IMR-90 (cell line): ENCODE results near the gene HTATSF1. TPM values are rescaled to one million over a fixed set of nuclear protein-coding genes. Genes with fewer than 3 reads are reported as not detected.

Source experiments
- ATAC-seq: fragments of 200-7000 bp; cut with Tn5 transposase; 2 replicates; pipeline ENCODE4 v1.9.1; 2020; ENCODE audit warnings: low read depth, mild to moderate bottlenecking, moderate library complexity
- BruUV-seq: library from RNA; stranded (reverse); fragments of 400-500 nt; replicated peaks from 2 replicates; lab custom pipeline; 2021; lab: Mats Ljungman, UMichigan
- CTCF ChIA-PET: fragments of 300-600 bp; formaldehyde crosslinking; extraction: SDS; loops from one replicate; lab custom pipeline; 2021; ENCODE audit warnings: antibody characterized with exemption; lab: Yijun Ruan, JAX
- POLR2A ChIA-PET: fragments of 300-600 bp; sonication (Branson Sonifier 250); formaldehyde crosslinking; loops from one replicate; lab custom pipeline; 2022; ENCODE audit warnings: antibody characterized with exemption; ENCODE audit not compliant: unreplicated experiment; lab: Charles Lee
- DNase-seq: peaks from one replicate; pipeline ENCODE4 v3.0.0; 2013
- H2AFZ ChIP-seq: replicated peaks from 2 replicates; pipeline ENCODE3; 2013; ENCODE audit warnings: low read length, mild to moderate bottlenecking; ENCODE audit not compliant: poor library complexity
- H2AK5ac ChIP-seq: 2 replicates; pipeline ENCODE4 v1.6.1; 2013; ENCODE audit warnings: low read depth, low read length, inconsistent platforms
- H2AK9ac ChIP-seq: replicated peaks from 2 replicates; pipeline ENCODE3; 2013; ENCODE audit warnings: mild to moderate bottlenecking, low read depth, low read length, moderate library complexity; ENCODE audit not compliant: poor library complexity
- H2BK120ac ChIP-seq: 2 replicates; pipeline ENCODE4 v1.6.1; 2013; ENCODE audit warnings: low read depth, low read length, inconsistent platforms
- H2BK15ac ChIP-seq: 3 replicates; pipeline ENCODE4 v1.6.1; 2013; ENCODE audit warnings: low read depth, low read length, inconsistent platforms
- H2BK20ac ChIP-seq: 2 replicates; pipeline ENCODE4 v1.6.1; 2013; ENCODE audit warnings: low read depth, mild to moderate bottlenecking, inconsistent platforms, low read length, moderate library complexity
- H2BK5ac ChIP-seq: 2 replicates; pipeline ENCODE4 v1.6.1; 2013; ENCODE audit warnings: mild to moderate bottlenecking, low read depth, low read length, inconsistent platforms; ENCODE audit not compliant: poor library complexity, severe bottlenecking
- H3K14ac ChIP-seq: replicated peaks from 2 replicates; pipeline ENCODE4 v1.6.1; 2013; ENCODE audit warnings: low read depth, low read length, inconsistent platforms
- H3K18ac ChIP-seq: 2 replicates; pipeline ENCODE4 v1.6.1; 2013; ENCODE audit warnings: low read depth, low read length, control low read depth
- H3K23ac ChIP-seq: 2 replicates; pipeline ENCODE4 v1.6.1; 2013; ENCODE audit warnings: low read depth, low read length, inconsistent platforms
- H3K27ac ChIP-seq: 2 replicates; pipeline ENCODE4 v1.5.1; 2013; ENCODE audit warnings: mild to moderate bottlenecking, control low read depth, low read length; ENCODE audit not compliant: insufficient read depth
- H3K27me3 ChIP-seq: 2 replicates; pipeline ENCODE4 v1.6.1; 2013; ENCODE audit warnings: low read length; ENCODE audit not compliant: control insufficient read depth, insufficient read depth
- H3K36me3 ChIP-seq: 2 replicates; pipeline ENCODE4 v1.6.1; 2013; ENCODE audit warnings: low read length, mixed read lengths; ENCODE audit not compliant: control insufficient read depth, insufficient read depth
- H3K4ac ChIP-seq: 2 replicates; pipeline ENCODE4 v1.6.1; 2013; ENCODE audit warnings: low read depth, low read length, inconsistent platforms
- H3K4me1 ChIP-seq: 2 replicates; pipeline ENCODE4 v1.6.1; 2013; ENCODE audit warnings: low read length, mixed read lengths; ENCODE audit not compliant: control insufficient read depth, insufficient read depth
- H3K4me2 ChIP-seq: 2 replicates; pipeline ENCODE4 v1.6.1; 2013; ENCODE audit warnings: low read depth, mild to moderate bottlenecking, control low read depth, low read length, moderate library complexity
- H3K4me3 ChIP-seq: 2 replicates; pipeline ENCODE4 v1.5.1; 2013; ENCODE audit warnings: low read depth, mild to moderate bottlenecking, control low read depth, low read length, moderate library complexity; ENCODE audit not compliant: insufficient read depth
- H3K56ac ChIP-seq: 2 replicates; pipeline ENCODE4 v1.6.1; 2013; ENCODE audit warnings: low read length, inconsistent platforms; ENCODE audit not compliant: insufficient read depth; ENCODE audit errors: extremely low read depth
- H3K79me1 ChIP-seq, 2 experiments: 2 replicates each; pipeline ENCODE4 v1.6.1; 2013; ENCODE audit warnings: low read length in 2 of 2, inconsistent platforms in 1 of 2, low read depth in 1 of 2
- H3K9ac ChIP-seq: 2 replicates; pipeline ENCODE4 v1.6.1; 2013; ENCODE audit warnings: low read depth, low read length, control low read depth
- H3K9me1 ChIP-seq: 2 replicates; pipeline ENCODE4 v1.6.1; 2013; ENCODE audit warnings: low read length, inconsistent platforms; ENCODE audit not compliant: insufficient read depth
- H3K9me3 ChIP-seq: 2 replicates; pipeline ENCODE4 v1.6.1; 2013; ENCODE audit warnings: low read length; ENCODE audit not compliant: control insufficient read depth, insufficient read depth
- H4K20me1 ChIP-seq: 2 replicates; pipeline ENCODE4 v1.6.1; 2013; ENCODE audit warnings: low read length, inconsistent platforms; ENCODE audit not compliant: insufficient read depth
- H4K5ac ChIP-seq: 2 replicates; pipeline ENCODE4 v1.6.1; 2013; ENCODE audit warnings: mild to moderate bottlenecking, low read depth, low read length, control low read depth
- H4K8ac ChIP-seq, 2 experiments: 2 replicates each; pipeline ENCODE4 v1.6.1; 2013; ENCODE audit warnings: low read depth in 2 of 2, low read length in 2 of 2, control low read depth in 1 of 2, inconsistent platforms in 1 of 2
- H4K91ac ChIP-seq: 2 replicates; pipeline ENCODE4 v1.6.1; 2013; ENCODE audit warnings: low read depth, low read length, inconsistent platforms; ENCODE audit not compliant: insufficient read depth
- MXI1 ChIP-seq: IDR thresholded peaks from 2 replicates; pipeline ENCODE4 v1.6.1; 2012; ENCODE audit warnings: low read depth, mild to moderate bottlenecking, low read length, moderate library complexity, borderline replicate concordance
- WGBS, 2 experiments: methylation state at CpG; one replicate each; pipeline versions ENCODE4 v1.1.5 to v1.1.7; 2013; ENCODE audit warnings: missing lambda C conversion rate in 2 of 2; ENCODE audit not compliant: insufficient read length in 1 of 2; ENCODE audit errors: extremely low coverage in 2 of 2; 5-methylcytosine and 5-hydroxymethylcytosine counted together
- dilution Hi-C: fragments of 300-500 bp; cut with HindIII; formaldehyde crosslinking; loops from one replicate; pipeline ENCODE4 v1.14.3; 2018; ENCODE audit warnings: low sequenced_read_pairs; ENCODE audit not compliant: unreplicated experiment
- in situ Hi-C: fragments of 300-500 bp; cut with MboI; formaldehyde crosslinking; loops from 3 replicates; pipeline ENCODE4 v1.14.3; 2019; ENCODE audit warnings: low sequenced_read_pairs, inconsistent platforms, mixed read lengths
- intact Hi-C: fragments of 100-400 bp; cut with micrococcal nuclease; formaldehyde crosslinking; loops from 2 replicates; pipeline ENCODE4 v1.10.0; 2022
- polyA plus RNA-seq, 3 experiments: library from polyadenylated mRNA; depleted of rRNA; stranded (reverse); fragments of >200 nt; gene quantifications; 2 replicates each; pipeline ENCODE4 v1.2.3, GENCODE V29; 2012; ENCODE audit warnings: low replicate concordance in 1 of 3
- total RNA-seq: library from RNA; depleted of rRNA; stranded (reverse); fragments of >200 nt; gene quantifications from 2 replicates; pipeline ENCODE4 v1.2.3, GENCODE V29; 2012

Gene HTATSF1
- total and polyA plus RNA-seq, 2 of the 4 experiments (the other 2 are of a cell fraction): 6.8 to 19.0 TPM

- dilution Hi-C loops: no loop called here
- Histone ChIP-seq H2BK5ac (no peak overlapping the region), H2AK5ac (no peak overlapping the region), H3K27ac (no peak overlapping the region), H3K36me3 (no peaks in the 10 kb centered on the region), H4K20me1 (no peaks in the 10 kb centered on the region), H3K9ac (no peak overlapping the region), H3K4me1 (no peaks in the 10 kb centered on the region), H3K56ac (no peak overlapping the region), H2BK120ac (no peak overlapping the region), H3K4me2 (no peak overlapping the region), H2BK15ac (no peak overlapping the region), H3K4ac (no peak overlapping the region), H4K91ac (no peak overlapping the region), H3K4me3 (no peak overlapping the region), H2AK9ac (no peak overlapping the region), H2AFZ (no peak overlapping the region), H3K9me3 (no peaks in the 10 kb centered on the region), H3K27me3 (peaks cover 9% of the 10 kb centered on the region; the same call in 1 of the 2 replicates), H3K23ac (no peak overlapping the region), H3K18ac (no peak overlapping the region), H3K79me1 (no peaks in the 10 kb centered on the region), H3K14ac (no peak overlapping the region), H4K5ac (no peak overlapping the region), H3K9me1 (no peaks in the 10 kb centered on the region), H2BK20ac (no peak overlapping the region), H4K8ac (no peak overlapping the region)
- intact Hi-C loops: no loop called here
- DNase-seq (no peak), ATAC-seq (no peak)
- CTCF ChIA-PET: no interaction called here
- POLR2A ChIA-PET: no interaction called here
- TF ChIP-seq MXI1: no peak
- no TSS peak for BruUV-seq
- in situ Hi-C loops: loop anchor here (25.0 kb wide), 1 partner anchor 489 kb away; the partner anchor contains the start of gene SLC9A6
- no CpG with 5 or more reads among the region's 2 CpGs for WGBS, 2 experiments
Measured at GRCh38 chrX:136476501-136476900, 20.9 kb upstream of the HTATSF1 start.
